Embryonic facial prominence (tissue), 1 donor: Measurements from ENCODE around the gene CHMP2A.

Experiments used
- DNase-seq: peaks from one replicate; pipeline ENCODE4 v3.0.0-alpha.2; 2016; ENCODE audit errors: extremely low spot score

The CHMP2A gene

DNA sequence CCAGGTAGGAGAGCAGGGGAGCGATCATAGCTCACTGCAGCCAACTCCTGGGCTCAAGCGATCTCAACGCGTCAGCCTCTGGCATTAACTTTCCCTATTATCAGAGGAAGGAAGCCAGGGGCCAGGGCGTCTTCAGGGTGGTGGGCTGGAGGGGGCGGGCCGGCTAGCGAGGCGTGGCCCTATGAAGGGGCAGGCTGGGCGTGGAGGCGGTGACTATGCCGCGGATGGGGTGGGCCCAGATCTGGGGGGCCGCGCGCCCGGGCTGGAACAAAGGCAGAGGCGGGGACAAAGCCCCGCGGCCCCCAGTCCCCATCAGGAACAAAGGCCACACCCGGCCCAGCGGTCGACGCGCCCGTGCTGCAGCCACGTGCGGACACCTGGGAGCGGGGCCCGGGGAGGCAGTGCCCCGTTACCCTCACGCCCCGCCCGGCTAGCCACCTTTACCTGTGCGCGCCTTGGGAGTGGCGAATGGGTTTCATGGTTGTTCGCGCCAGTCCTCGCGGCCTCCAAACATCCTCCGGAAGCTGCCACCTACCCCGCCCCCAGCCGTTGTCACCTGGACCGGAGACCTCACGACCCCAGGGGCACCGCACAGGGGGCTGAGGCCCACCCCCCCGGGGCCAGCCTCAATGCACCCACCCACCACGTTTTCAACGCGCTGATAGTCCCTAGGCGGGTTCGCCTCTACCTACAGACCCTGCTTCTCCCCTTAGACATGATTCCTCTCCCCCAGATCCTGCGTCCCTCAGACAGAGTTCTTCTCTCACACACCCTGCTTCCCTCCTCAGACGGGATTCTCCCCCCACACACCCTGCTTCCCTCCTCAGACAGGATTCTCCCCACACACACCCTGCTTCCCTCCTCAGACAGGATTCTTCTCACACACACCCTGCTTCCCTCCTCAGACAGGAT lies 16.4 kb downstream of the CHMP2A start:
- no peak for DNase-seq

DNA sequence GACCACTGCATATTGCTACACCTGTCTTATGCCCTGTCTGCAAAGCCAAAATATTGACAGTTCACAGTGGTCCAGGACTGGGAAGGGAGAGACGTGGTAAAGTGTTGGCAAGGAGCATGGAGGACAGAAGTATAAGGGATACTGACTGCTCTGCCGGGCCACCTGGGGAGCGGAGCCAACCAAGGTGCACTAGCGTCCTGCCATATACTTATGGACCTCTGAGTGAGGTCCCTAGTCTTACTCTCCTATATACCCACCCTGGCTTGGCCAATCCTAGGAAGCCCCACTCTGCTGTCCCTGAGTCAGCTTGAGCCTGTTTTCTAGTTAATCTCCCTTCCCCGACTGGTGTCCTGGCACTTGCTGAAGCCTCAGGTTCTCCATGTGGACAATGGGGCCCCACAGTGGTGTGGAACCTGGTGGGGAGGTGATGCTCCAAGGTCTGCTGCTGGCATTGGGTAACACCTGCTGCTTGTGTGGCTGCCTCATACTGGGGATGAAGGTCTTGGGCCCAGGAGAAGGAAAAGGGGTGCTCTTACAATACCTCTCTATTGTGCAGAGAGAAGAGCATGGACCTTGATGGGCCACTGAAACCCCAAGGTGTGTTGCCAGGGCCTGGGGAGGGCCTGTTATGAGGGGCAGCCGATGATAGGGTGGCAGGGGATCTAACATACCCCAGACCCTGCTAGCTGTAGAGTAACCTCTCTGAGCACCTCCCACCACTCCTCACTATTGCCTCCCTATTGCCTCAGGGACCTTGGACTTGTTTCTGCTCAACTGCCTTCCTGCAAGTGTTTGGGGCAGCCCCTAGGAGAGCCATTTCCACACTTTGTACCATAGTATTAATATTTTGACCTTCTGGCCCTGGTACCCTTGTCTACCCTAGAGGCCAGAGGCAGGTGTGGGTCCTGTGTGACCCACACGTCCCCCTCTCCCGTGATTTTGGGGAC lies 17.8 kb downstream of the CHMP2A start:
- DNase-seq, result no peak

DNA sequence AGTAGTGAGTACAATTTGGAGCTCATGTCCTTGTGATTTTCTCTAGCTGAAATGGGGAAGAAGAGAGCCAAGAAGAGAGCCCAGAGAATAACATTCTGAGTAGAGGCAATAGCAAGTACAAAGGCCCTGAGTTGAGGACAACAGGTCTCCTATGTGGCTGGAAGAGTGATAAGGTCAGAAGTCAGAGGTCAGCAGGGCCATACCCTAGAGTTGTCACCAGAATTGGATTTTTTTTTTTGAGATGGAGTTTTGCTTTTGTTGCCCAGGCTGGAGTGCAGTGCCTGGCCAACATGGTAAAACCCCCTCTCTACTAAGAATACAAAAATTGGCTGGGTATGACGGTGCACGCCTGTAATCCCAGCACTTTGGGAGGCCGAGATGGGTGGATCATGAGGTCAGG lies 19.0 kb downstream of the CHMP2A start:
- DNase-seq, result no peak

DNA sequence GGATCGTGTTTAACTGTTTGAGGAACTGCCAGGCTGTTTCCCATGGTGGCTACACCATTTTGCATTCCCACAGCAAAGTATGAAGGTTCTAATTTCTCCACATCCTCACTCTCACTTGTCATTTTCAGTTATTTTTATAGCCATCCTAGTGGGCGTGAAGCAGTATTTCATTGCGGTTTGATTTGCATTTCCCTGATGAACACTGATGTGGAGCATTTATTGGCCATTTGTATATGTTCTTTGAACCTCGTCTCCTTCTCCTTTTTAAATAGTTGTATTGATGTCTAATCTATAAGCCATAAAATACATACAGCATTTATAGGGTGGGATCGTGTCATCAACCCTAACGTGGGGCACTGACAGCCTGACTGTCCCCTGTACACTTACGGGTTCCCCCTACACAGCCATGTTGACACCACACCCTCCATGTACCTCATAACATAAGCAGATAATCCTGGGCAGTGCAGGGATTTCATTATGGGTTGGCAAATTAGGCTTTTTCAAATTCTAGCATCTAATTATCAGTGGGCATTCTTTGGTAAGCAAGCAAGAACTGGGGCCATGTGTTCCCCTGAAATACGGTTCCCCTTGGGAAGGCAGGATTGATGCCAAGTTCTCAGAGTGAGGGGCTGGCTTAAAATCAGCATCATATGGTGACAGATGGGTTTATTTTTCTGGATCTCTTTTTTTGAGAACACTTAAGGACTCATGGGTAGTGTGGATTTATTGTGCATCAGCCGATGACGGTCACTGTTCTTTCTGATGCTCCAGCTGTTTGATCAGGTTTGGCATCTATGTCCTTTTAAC lies 23.7 kb downstream of the CHMP2A start:
- no peak for DNase-seq

DNA sequence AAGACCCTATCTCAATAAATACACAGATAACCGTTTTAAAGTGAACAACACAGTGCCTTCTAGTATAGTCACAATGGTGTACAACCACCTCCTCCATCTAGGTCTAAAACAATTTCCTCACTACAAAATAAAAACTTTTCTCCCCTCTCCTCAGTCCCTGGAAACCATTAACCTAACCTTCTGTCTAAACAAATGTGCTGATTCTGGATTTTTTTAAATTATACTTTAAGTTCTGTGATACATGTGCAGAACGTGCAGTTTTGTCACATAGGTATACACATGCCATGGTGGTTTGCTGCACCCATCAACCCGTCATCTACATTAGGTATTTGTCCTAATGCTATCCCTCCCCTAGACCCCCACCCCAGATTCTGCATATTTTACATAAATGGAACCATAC lies 25.5 kb downstream of the CHMP2A start:
- DNase-seq, result no peak

DNA sequence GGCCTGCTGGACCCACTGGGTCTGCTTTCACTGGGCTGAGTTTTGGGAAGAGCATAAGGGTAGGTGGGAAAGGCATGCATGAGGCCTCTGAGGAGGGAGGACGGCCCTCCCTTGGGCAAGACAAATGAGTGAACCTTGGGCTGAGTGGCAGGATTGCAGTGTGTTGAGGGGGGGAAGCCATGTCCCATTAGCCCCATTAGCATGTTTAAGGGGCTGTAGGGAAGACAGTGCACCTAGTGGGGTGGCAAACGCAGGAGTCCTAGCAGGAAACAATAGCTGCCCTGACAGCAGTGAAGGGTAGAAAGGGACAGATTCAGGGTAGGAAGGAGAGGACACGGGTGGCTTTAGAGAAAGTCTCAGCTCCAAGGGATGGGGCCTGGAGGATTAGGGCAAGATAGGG lies 32.2 kb downstream of the CHMP2A start:
- DNase-seq, result no peak

DNA sequence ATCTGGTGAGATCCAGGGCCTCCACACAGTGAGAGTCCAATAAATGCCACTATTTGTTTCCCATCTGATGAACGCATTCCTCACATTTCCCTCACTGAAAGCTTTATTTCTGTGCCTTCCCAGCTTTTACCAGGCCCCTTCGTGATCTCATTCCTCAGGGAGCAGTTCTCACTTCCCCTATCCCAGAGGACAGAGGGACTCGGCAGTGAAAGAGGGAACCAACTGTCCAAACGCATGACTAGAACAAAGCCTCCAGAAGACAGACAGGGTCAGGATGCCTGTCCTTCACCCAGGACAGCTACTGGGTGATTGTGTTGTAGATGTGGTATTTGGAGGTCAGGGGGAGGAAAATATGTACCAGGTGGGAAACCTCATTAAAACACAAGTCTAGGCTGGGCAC lies 33.3 kb downstream of the CHMP2A start:
- no peak for DNase-seq

DNA sequence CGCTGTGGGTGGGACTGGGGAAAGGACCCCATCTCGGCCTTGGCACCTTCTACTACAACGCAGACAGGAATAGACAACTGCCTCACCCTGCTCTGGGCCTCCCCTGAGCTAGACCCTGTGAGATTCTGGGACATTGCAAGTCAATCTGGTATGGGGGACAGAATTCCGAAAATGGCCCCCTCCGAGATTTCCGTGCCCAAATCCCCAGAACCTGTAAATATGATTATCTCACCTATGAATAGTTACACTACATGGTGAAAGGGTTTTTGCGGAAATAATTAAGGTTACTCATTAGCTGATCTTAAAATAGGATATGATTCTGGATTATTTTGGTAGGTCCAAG lies 34.7 kb downstream of the CHMP2A start:
- no peak for DNase-seq

DNA sequence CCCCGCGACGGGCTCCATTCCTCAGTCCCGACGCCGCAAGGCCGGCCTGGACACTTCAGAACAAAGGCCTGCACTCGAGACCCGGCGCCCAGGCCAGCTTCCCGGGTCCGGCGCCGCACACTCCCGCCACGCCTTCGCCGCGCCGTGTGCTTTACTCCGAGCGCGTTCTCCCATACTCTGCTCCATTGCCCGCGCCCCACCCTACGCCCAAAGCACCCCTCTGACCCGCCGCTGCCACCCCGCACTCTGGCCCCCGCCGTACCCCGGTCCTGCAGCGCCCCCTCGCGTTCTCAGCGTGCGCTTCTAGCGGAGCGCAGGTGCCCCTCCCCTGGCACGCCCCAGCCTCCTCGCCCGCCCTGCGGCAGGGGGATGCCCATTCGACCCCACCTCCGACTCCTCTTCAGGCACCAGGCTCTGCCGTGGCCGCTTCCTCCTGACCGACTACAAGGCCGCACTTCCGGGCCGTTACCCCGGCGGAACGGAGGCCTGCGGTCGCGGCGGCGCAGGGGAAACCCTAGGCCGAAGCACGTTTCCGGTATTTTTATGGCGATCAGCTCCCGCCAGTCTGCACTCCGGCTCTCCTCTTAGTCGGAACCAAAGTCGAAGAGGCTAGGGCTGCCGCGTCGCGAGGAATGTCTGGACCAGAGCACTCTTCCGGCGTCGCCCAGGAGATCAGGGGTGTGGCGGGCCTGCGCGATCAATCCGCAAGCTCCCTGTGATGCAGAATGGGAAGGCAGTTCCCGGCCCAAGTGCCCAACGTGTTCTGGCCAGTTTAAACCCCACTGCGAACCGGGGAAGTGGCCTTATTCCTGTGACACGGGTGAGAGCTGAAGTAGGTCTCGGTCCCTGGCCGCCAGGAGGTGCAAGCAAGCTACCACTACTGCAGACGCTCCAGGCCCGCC lies 35.3 kb downstream of the CHMP2A start, which contains the start of gene ZBTB45:
Gene ZBTB45 (minus strand): TSS at position 456 of the 902 bp plus-strand sequence. CDS start 2,137 bp downstream, outside the sequence.
- peak; percentile 96 for DNase-seq

DNA sequence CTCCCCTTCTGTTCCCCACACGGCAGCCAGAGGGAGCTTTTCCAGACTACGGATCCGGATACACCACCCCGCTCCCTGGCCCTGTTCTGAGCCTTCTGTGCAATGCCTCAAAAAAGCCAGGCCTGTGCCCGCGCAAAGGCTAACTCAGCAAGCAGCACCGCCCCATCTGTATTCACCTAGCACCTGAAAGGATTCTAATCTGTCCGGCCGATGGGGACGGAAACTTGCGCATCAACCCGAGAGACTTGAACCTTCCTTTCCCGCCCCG lies 35.9 kb downstream of the CHMP2A start:
- DNase-seq, result peak; percentile 54

DNA sequence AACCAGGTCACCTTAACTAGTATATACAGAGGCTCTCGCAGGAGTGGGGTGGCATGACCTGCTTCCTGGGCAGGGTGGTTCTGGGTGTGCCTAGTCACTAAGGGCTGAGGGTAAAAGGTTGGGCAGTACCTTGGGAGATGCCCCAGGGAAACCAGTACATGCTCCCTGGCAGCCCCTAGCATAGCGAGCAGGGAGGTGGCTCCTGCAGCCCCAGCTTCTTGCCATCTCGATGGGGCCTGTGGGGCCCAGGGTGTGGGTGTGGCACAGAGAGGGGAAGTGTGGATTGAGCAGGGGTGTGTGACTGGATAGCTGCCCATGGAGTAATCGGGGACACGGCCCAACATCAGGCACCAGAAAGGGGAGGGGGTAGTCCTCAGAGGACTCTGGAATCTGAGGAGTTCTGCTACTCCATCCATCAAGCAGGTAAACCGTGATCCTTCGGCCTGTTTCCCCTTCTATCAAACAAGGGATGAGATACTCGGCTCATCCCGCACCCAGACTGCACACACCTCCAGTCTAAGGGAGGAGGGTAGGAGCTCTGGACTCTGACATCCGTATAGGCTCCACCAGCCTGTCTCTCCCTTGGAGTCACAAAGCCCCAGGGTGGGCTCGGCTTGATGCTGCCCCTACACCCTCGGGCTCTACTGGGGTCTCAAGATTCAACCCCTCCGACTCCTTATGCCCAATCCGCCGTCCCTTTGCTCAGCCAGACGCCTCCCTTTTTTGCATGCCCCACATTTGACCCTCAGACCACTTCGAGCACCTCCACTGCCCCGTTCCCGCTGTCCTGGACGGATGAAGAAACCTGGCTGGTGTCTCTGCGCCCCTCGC lies 36.4 kb downstream of the CHMP2A start:
- no peak for DNase-seq

DNA sequence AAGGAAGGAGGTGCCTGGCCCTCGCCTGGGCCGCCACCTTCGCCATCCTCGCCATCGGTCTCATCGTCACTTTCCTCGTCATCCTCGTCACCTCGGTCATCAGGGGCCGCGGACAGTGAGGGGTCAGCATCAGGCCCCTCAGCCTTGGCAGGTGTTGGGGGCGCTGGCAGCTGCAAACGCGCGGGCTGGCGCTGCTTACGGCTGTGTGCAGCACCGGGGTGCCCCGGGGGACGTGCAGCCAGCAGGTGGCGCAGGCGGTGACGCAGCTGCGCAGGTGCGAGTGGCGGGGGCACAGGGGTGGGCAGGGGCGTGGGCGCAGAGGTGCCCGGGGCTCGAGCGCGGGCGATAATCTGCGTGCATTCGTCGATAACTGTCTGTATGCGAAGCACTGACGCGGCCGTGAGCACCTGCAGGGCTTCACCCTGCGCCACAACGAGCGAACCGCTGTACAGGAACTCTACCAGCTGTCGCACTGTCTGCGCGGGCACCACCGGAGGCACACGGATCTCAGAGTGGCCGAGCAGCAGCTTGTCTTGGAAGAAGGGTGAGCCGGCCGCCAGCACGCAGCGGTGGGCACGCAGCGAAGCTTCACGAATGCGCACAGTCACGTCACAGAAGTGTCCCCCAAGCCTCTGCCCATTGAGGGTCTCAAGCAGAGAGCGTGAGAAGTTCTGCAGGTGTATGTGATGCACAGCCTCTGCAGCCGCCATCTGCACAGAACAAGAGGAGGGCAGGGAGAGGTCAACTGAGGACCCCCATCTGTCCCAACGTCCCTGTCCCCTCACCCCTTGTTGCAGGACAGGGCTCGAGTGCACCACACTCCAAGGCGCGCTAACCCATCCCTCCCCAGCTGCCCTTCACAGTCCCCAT lies 37.7 kb downstream of the CHMP2A start:
- no peak for DNase-seq

DNA sequence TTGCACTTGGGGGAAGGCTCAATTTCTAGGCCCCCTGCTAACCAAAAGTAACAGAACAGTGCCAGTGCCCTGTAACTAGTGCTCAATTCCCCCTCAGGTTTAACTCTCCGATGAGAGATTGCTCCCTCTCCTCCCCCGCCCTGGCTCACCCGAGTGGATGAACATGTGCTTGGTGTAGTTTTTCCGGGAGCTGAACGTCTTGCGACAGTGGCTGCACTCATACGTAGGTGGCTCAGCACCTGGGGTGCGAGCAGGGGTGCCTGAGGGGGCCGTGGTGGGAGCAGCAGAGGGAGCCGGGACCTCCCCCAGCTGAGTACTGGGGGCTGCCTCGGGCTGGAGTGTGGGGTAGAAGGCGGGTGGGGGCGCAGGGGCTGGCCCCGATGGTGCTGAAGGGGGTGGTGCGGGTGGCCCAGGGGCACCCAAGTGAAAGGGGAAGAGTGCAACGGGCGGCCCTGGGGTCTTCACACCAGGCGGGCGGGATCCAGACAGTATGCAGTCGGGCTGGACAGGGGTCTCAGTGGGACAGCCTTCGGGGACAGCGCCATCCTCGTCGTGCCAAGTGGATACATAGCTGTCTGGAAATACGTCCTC lies 38.6 kb downstream of the CHMP2A start:
- DNase-seq, result no peak

DNA sequence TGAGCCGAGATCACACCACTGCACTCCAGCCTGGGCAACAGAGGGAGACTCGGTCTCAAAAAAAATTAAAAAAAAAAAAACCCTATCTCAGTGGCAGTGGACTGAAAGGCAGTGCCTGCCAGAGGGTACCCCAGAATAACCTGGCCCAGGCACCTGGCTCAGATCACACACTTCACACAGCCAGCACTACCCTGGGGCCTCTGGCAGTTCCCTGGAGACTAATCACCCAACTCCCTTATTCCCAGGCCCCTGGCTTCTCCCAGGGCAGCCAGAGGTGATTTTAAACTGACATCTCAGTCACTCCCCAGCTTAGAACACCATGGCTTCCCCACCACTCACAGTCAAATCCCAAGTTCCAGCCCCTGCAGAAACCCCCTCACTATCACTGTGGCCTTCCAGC lies 39.6 kb downstream of the CHMP2A start:
- DNase-seq, result no peak

DNA sequence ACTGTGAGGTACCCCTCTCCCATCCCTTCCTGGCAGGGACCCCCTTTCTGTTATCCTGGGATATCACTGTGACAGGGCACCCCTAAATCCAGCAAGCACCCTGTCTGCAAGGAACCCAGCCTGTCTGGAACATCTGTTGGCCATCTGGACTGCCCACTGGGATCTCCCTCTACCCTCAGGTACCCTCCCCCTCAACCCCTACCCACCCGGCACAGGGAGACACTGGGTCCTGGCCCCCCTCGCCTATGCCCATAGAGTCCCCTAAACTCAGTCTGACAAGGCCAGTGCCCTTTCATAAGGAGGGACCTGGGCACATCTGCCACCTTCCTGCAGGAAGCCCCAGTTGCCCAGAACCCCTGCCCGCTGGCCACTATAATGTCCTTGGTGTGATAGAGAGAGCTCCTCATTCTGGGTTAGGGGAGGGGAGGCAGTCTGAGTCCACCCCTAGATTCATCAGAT lies 40.3 kb downstream of the CHMP2A start:
- DNase-seq, result no peak

DNA sequence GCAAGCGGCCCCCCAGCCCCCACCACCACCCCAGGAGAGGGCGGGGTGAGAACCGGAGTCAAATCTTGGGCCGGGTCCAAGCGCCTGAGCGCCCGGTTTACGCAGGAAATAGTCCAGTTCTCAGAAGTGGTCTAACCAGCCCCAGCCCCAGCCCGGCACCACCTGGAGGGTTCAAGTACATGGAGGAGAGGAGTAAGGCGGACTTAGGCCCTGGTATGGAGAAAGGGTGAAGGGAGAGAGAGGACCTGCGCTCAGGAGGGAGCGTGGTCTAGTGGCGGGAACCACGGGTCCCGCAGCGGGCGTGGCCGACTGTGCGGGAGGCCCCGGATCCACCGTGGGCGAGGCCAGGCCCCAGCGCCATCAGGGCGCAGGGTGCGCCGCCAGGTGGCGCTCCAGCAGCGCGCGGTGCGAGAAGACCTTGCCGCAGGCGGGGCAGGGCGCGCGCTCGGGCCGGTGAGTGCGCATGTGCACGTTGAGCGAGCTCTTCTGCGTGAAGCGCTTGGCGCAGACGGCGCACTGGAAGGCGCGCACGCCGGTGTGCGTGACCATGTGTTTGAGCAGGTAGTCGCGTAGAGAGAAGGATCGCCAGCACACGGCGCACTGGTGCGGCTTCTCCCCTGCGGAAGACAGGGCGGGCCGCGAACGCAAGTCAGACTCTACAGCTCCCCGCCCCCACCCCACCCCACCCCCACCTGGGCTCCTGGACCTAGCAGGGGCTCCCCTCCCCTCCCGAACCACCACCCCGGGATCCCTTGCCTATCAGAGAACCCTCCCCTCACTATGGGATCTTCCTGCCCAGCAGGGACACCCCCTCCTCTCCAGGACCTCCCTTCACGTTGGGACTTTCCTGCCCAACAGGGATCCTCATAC lies 41.0 kb downstream of the CHMP2A start:
- peak; percentile 71 for DNase-seq

DNA sequence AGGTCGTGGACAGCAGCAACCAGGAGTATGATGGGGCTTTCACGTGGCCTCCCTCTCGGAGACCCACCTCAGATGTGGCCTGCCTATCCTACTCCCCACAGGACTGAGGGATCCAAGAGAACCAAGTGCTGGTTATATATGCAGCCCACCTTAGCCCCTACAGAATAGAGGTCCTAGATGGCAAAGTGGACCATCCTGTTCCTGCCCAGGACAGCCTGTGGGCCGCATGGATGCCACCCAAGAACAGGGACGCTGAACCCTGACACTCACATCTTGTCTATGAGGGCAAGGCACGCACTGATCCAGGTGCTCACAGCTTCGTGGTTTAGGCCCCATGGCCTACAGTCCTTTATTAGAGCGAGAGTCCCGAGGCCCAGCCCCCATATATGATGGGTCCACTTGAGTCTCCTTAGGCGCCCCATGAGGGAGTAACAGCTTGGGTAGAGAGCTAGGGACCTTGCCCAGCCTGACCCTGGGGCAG lies 41.7 kb downstream of the CHMP2A start:
- DNase-seq, result no peak
